AG08396 (cell line): ENCODE results near the gene PLK3.
"Not testable (repeated sequence)": the region's sequence is repeated elsewhere in the genome, so short reads cannot be mapped to it uniquely, and the experiment has no call there.

ENCODE experiments used
- DNase-seq: peaks from one replicate; pipeline ENCODE4 v3.0.0; 2012; ENCODE audit warnings: low spot score, mixed read lengths

Gene PLK3

DNA sequence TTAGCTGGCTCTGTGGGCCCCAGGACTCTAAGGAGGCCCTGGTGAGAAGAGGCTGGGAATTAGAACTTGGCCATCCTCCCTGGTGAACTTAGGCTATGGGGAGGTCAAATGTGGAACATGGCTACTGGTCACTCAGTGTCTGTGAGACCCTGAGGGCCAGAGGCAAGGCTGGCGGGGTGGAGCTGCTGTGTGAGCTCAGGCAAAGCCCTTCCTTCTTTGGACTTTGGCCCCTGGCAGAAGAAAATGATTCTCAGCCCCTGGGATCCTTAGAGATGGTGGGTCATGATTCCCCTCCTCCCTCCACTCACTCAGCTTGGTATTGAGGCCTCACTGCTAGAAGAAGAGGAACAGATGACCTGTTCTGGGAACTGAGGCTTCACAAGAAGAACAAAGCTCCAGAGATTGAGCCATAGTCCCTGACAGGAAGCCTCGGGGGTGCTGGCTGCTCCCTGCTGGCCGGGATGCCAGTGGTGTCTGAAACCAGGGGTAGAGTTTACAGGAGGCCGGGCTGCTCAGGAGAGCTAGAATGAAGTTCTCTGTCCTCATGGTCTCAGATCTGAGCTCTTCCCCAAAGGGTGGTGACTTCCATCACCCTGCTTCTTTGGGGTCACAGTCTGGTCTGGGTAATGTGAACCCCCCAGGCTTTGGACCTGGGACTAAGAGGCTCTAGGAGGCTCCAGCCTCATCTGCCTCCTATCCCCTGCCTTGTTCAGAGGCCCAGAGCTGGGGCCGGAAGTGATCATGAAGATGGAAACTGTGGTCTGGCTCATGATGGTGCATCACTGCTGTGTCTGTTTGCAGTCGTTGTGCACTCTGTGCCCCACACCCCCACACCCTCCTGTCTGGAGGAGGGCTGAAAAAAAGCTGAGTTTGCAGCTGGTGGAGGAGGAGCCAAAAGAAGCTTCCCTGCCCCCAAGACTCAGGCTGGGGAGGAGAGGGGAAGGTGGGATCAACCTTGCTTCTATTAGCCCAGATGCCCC is 9.1 kb downstream of the PLK3 start:
- DNase-seq: peak; percentile 55

DNA sequence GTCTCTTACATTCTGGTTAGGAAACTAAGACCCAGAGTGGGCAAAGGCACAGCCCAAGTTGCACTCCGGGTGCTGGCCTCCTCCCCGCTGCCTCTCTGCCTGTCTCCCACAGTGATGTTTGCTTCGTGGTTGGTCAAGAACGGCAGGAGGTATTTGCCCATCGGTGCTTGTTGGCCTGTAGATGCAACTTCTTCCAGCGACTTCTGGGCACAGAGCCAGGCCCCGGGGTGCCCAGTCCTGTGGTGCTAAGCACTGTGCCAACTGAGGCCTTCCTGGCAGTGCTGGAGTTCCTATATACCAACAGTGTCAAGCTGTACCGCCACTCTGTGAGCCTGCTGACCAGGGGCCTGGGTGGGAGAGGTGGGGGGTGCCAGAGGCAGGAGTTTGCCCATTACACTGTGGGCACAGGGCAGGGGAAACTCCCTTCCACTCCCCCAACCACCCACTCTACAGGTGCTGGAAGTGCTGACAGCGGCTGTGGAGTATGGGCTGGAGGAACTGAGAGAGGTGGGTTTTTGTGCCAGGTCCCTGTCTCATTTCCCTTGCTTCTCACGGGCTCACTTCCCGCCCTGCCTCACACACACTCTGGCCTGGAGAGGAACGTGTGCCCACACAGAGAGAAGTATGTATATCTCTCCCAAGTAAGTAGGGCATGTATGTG is 10.1 kb downstream of the PLK3 start:
- DNase-seq: no peak

DNA sequence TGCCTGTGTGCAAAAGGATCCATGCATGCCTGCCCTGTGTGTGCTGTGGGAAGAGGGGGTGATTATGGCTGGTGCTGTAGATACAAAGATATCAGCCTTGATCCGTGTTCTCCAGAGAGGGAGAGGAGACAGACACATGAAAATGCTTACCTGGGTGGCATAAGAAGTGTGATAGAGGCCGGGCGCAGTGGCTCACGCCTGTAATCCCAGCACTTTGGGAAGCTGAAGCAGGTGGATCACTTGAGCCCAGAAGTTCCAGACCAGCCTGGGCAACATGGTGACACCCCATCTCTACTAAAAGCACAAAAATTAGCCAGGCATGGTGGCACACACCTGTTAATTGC is 10.6 kb downstream of the PLK3 start:
- DNase-seq: not testable (repeated sequence)

DNA sequence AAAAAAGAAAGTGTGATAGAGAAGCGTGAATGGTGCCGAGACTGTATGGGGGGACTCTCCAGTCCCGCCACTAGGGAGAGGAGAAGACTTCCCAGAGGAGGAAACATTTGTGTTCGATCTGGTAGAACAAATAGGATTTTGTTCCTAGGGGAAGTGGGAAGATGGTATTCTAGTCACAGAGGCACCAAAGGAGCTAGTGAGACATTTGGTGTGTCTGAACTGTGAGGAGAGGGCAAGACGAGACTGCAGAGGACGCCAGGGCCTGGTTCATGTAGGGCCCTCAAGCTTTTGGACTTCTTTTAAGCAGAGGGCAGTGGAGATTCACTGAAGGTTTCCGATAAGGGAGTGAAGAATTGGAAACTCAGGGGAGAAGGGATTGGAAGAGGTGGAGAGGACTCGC is 11.1 kb downstream of the PLK3 start:
- no peak for DNase-seq

DNA sequence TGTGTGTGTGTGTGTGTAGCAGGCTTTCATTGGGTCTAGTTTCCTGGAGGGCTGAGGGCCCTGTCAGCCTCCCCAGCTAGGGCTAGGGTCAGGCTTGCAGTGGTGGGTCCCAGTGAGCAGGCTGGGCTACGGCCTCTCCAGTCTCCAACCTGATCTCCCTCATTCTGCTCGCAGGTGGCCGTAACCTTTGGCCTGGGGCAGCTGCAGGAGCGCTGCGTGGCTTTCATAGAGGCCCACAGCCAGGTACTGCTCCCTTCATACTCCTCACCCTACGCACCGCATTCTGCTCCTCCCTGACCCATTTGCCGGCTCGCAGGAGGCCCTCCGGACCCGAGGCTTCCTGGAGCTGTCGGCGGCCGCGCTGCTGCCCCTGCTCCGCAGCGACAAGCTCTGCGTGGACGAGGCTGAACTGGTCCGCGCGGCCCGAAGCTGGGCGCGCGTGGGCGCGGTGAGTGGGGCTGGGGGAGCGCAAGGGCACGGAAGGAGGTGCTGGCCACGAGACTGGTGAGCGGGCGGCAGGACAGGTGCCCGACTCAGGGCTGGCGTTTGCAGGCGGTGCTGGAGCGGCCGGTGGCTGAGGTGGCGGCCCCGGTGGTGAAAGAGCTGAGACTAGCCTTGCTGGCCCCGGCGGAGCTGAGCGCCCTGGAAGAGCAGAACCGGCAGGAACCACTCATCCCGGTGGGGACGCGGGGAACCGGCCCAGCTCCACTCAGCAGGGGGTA is 12.8 kb downstream of the PLK3 start:
- DNase-seq: no peak

DNA sequence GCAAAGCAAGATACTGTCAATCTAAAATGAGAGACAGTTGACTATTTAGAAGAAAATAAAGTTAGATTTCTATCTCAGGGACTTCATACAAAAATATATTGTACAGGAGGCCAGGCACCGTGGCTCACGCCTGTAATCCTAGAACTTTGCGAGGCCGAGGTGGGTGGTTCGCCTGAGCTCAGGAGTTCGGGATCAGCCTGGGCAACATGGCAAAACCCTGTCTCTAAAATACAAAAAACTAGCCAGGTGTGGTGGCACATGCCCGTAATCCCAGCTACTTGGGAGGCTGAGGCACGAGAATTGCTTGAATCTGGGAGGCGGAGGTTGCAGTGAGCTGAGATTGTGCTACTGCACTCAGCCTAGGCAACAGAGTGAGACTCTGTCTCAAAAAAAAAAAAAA is 15.7 kb downstream of the PLK3 start:
- DNase-seq: not testable (repeated sequence)

DNA sequence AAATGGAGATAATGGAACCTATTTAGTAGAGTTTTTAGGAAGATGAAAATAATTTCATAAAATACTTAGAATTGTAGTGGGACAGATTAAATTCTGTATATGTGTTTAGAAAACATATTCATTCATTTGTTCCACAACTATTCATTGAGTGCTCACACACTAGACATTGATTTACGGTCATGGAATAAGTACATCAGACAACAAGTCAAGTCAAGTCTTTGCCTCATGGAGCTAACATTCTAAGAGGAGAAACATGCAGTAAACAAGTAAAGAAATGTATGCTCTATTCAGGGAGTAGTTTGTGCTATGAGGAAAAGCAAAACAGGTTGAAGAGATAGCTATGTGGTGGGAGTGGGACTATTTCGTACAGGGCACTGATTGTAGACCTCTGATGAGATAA is 17.1 kb downstream of the PLK3 start:
- DNase-seq: no peak

DNA sequence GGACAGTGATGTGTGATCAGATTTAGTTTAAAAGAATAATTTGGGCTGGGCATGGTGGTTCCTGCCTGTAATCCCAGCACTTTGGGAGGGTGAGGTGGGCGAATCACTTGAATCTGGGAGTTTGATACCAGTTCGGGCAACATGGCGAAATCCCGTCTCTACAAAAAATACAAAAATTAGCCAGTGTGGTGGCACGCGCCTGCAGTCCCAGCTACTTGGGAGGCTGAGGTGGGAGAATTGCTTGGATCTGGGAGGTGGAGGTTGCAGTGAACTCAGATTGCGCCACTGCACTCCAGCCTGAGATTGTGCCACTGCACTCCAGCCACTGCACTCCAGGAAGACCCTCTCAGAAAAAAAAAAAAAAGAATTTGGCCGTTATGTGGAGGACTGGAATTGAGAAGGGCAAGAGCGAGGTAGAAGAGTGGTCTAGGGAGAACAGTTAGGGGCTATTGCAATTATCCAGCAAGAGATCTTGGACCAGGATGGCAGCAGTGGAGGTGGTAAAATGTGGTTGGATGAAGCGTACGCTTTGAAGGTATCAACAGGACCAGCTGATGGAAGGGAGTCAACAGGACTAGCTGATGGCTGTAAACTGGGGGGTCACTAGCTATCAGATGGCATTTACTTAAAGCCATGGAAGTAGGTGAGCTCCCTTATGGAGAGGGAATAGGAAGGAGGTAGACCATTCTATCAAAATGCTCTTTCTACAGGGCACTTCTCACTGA is 17.8 kb downstream of the PLK3 start:
- DNase-seq: no peak

DNA sequence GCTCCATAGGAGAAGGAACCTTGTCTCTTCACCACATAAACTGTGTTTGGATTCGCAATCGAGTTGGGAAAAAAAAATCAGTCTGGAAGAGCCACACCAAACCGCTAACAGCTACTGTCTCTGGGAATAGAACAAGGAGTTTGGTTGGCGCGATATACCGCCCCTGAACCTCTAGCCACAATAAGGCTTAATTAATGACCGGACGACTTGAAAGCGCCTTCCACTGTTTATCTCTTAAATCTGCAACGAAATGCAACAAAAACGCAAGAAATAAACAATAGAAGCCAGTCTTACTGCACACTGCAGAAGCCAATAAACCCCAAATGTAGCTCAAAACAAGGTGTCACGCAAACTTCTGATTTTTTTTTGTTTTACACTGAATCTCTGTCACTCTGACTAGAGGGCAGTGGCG is 19.0 kb downstream of the PLK3 start:
- peak; percentile 59 for DNase-seq

DNA sequence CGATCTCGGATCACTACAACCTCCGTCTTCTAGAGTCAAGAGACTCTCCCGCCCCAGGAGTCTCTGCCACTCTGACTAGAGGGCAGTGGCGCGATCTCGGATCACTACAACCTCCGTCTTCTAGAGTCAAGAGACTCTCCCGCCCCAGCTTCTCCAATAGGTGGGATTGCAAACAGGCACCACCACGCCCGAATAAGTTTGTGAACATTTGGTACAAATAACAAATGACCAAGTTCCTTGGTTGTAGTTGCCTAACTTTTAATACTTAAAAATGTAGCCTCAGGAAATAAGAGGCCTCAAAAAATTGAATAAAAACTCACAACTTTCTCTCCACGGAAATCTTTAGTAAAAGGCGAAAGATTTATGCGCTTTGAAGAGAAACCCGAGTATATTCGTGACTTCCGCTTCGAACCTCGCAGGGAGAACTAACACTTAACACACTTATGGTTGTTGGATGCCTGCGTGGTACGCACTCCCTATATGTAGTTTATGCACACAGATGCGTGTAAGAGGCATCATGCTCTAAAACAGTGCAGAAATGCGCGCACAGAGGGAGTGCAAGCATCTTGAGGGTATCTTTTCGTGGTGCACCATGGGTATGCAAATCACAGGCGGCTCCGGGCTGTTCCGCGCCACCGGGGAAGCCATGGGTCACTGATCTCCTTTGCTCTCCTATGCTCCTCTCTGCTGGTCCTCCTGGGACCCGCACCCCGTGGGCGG is 19.6 kb downstream of the PLK3 start:
- peak; percentile 89 for DNase-seq

DNA sequence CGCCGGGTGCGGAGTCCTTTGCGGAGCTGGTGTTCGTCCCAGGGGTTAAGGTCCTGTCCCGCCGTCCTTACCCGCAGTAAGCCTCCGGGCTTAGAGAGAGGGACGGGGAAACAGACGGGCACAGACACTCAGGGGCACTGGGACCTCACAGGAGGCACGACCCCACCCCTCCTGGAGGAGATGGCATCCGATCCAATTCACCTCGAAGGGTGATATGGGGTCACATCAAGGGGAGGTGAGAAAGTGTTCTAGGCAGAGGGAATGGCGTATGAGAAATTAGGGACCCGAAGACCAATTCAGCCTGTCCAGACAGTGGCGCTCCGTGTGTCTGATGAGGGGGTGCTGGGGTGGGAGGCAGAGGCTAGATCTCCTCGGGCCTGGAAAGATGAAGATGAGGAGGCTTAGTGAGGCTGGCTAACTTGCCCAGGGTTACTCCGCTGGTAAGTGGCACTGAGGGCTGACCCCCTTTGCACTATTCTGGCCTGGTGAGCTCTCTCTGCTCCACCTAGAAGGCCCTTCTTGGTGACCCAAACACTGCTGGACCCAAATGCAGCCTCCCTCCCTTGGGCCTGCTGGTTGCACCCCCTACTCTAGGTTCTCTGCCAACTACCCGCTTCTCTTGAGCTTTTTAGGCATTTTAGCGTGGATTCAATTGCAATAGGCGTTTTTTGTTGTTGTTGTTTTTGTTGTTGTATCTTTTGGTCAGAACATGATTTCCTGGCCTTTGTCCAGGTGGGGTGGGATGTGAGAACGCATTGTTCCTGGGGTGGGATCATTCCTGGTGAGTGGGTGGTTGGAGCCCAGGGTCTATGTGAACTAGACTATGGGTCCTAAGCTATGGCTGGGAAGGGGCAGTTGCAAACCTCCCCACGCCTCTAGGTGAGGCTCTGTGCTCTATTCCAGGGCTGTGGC is 20.4 kb downstream of the PLK3 start:
- no peak for DNase-seq

DNA sequence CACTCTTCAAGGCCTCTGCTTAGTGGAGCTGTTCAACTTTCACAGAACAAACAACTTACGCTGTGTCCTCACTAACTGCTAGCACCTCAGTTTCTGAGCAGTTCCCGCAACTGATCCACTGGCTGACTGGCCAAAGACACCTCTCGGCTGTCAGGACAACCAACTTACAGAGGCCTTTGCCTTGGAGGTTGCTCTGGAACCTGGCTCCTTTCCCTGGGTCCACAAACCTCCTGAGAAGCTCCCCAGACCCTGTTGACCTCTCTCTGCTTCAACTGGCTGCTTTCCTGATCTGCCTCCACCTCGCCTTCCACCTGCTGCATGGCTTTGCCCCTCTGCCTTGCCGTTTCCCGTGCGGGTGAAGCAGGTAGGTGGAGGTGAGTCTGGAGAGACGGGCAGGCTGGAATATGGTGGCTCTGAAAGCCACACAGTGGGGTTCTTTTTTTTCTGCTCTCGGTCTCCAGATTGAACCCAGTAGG is 21.1 kb downstream of the PLK3 start:
- DNase-seq: no peak

DNA sequence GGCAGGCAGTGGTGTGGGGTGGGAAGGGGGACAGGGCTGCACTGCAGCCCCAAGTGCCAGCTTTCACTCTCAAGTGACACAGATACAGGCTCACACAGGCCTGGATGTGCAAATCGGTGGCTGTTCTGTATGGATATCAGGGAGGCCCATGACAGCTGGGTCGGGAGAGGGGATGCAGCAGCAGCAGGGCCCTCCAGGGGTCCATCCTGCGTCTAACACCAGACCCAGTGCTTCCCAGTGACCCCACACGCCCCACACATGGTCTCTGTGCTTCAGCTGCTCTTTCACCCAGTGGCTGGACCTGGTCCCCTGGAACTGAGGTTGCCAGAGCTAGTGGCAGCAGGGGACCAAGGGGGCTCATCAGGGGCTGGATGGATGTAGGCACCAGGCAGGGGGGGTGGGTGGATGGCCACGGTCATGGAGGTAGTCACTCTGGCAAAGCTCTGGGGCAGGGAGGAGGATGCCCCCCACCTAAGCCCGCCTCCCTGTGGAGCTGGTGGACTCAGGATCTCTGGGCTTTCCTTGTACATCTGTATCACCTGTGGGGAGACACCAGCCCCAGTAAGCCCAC is 22.0 kb downstream of the PLK3 start:
- DNase-seq: no peak

DNA sequence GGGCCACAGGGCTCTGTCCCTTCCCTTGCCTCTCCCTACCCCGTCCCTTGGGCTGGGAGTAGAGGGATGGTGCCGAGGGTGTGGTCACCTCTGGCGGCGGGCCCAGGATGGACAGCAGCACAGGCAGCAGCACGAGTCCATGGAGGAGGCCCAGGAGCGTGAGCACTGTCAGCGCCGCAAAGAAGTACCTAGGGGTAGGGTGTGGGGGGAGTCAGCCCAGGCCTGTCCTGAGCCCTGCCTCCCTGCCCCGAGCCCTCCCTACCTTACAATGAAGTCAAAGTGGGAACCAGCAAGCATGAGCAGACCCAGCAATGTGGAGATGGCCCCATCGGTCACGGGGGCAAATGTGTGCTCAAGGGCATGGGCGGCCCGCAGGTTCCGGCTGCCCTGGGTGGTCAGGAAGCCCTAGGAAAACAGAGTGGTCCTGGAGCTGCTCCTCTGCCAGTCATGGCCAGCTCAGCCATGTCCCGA is 22.8 kb downstream of the PLK3 start:
- DNase-seq: no peak

DNA sequence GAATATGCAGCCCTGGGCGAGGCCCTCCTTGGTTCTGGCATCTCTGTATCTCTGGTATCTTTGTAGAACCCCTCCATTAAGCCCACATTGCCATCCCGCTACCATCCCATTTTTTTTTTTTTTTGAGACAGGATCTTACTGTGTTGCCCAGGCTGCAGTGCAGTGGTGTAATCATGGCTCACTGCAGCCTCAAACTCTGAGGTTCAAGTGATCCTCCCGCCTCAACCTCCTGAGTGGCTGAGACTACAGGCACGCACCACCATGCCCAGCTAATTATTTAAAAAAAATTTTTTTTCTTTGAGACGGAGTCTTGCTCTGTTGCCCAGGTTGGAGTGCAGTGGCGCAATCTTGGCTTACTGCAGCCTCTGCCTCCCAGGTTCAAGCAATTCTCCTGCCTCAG is 24.2 kb downstream of the PLK3 start:
- not testable (repeated sequence) for DNase-seq

DNA sequence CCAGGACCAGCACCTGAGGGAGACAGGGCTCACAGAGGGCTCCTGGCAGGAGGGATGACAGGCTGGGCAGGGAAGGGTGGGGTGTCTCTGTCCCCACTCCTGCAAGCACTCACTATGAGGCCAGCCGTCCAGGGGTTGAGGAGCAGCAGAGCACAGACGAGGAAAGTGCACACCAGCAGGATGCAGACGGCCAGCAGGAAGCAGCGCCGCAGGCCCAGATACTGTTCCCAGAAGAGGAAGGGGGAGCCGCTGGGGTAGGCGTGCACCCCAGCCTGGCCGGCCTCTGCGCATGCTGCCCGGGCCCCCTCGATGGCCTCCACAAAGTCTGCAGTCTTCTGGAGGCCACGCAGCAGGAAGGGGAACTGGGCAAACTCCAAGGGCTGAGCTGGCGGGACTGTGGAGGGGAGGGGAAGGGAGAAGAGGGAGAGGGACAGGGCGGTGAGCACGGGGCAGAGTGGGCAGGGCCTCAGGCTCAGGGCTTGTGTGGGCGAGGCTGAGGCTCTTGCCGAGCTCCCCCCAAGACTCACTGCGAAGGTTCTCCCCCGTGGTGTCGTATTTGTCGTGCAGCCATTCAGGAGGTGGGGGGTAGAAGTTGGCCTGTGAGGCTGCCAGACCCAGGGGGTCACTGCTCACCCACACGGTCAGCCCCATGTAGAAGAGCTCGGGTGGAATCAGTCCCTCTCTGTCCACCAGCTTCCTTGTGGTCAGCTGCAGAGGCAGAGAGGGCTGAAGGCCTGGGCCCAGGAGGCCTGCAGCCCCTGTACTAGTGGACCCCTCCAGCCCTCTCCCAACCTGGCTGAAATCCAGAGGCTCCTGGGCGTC is 26.4 kb downstream of the PLK3 start:
- DNase-seq: no peak

DNA sequence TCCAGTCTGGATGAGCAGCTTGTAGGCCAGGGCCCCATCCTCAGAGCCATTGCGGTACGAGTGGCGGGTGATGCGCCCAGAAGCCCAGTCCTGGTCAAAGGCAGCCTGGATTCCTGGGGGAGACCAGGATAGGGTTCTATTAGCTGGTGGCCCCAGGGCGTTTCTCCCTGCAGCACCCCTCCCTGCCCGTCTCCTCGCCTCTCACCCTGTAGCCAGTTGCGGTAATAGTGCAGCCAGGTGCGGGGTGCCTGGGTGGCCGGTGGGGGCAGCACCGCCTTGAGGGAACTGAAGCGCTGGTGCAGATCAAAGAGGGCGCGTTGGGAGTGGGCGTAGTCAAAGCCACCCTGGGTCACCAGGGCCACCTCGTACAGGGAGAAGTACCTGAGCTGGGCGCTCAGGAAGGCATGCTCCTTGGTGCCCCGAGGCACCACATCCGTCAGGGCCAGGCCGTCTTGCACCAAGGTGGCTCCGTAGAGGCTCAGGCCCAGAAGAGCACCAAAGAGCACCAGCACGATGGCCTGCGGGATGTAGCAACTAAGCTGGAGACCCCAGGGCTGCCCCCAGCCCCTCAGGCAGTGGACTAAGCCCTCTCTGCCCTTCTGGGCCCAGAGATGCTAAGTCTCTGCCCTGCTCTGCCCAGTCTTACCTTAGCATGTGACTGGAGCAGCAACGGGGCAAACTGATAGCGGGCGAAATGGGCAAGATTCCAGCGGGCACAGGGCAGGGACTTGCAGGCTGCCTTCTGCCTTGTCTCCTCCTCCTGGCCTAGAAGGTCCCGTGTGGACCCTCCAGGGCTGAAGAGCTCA is 27.2 kb downstream of the PLK3 start:
- DNase-seq: no peak
